GM23338 (cell line): Measurements from ENCODE around the gene ESYT2. TPM values are rescaled to one million over a fixed set of nuclear protein-coding genes. Genes with fewer than 3 reads are reported as not detected.

Source experiments
- ATAC-seq: fragments of 200-7000 bp; cut with Tn5 transposase; 3 replicates; pipeline ENCODE4 v1.9.1; 2020
- DNase-seq: peaks from one replicate; pipeline ENCODE4 v3.0.0-alpha.2; 2015; ENCODE audit warnings: low spot score
- H2AFZ ChIP-seq: fragments of 200-600 bp; sonication (generic); 2 replicates; pipeline ENCODE4 v1.8.0; 2016; ENCODE audit warnings: antibody characterized with exemption, mild to moderate bottlenecking, moderate library complexity
- H3F3A ChIP-seq: fragments of 200-600 bp; sonication (generic); replicated peaks from 2 replicates; pipeline ENCODE4 v1.8.0; 2017; ENCODE audit warnings: antibody characterized with exemption, mixed run types, low read depth
- H3K27ac ChIP-seq: fragments of 200-600 bp; sonication (generic); 2 replicates; pipeline ENCODE4 v1.6.1; 2016; ENCODE audit warnings: low read depth
- H3K27me3 ChIP-seq: fragments of 200-600 bp; sonication (generic); 2 replicates; pipeline ENCODE4 v1.8.0; 2016; ENCODE audit warnings: mild to moderate bottlenecking, mixed run types, moderate library complexity; ENCODE audit not compliant: insufficient read depth
- H3K36me3 ChIP-seq: fragments of 200-600 bp; sonication (generic); 2 replicates; pipeline ENCODE4 v1.8.0; 2016; ENCODE audit warnings: mild to moderate bottlenecking; ENCODE audit not compliant: insufficient read depth
- H3K4me1 ChIP-seq: fragments of 200-600 bp; sonication (generic); 2 replicates; pipeline ENCODE4 v1.8.0; 2016; ENCODE audit warnings: mild to moderate bottlenecking, moderate library complexity; ENCODE audit not compliant: insufficient read depth
- H3K4me2 ChIP-seq: fragments of 200-600 bp; sonication (generic); 2 replicates; pipeline ENCODE4 v1.7.1; 2017; ENCODE audit warnings: mixed run types
- H3K4me3 ChIP-seq: fragments of 200-600 bp; sonication (generic); 2 replicates; pipeline ENCODE4 v1.6.1; 2016; ENCODE audit warnings: mixed run types
- H3K79me2 ChIP-seq: fragments of 200-600 bp; sonication (generic); replicated peaks from 2 replicates; pipeline ENCODE4 v1.8.0; 2017; ENCODE audit warnings: mild to moderate bottlenecking; ENCODE audit not compliant: insufficient read depth
- H3K9me2 ChIP-seq: fragments of 200-600 bp; sonication (generic); 2 replicates; pipeline ENCODE4 v1.8.0; 2017; ENCODE audit not compliant: insufficient read depth
- H4K20me1 ChIP-seq: fragments of 200-600 bp; sonication (generic); replicated peaks from 2 replicates; pipeline ENCODE4 v1.8.0; 2017; ENCODE audit warnings: mild to moderate bottlenecking; ENCODE audit not compliant: insufficient read depth
- H3K27ac Mint-ChIP-seq: 2 replicates; pipeline ENCODE4 v1.8.0; 2020; ENCODE audit warnings: inconsistent platforms, mild to moderate bottlenecking, moderate library complexity, mixed read lengths
- H3K27me3 Mint-ChIP-seq: 3 replicates; pipeline ENCODE4 v1.8.0; 2022; ENCODE audit warnings: low read depth, mild to moderate bottlenecking, moderate library complexity, mixed read lengths, inconsistent platforms; ENCODE audit not compliant: insufficient read depth, poor library complexity
- H3K36me3 Mint-ChIP-seq: 3 replicates; pipeline ENCODE4 v1.8.0; 2021; ENCODE audit warnings: low read depth, mild to moderate bottlenecking, inconsistent platforms, moderate library complexity, mixed read lengths
- H3K4me1 Mint-ChIP-seq: 3 replicates; pipeline ENCODE4 v1.8.0; 2020; ENCODE audit warnings: mild to moderate bottlenecking, inconsistent platforms, mixed read lengths
- H3K4me3 Mint-ChIP-seq: 3 replicates; pipeline ENCODE4 v1.8.0; 2021; ENCODE audit warnings: moderate library complexity, mild to moderate bottlenecking, inconsistent platforms, mixed read lengths
- H3K9me3 Mint-ChIP-seq: 3 replicates; pipeline ENCODE4 v1.8.0; 2020; ENCODE audit warnings: moderate library complexity, mild to moderate bottlenecking, inconsistent platforms, mixed read lengths
- CREB1 ChIP-seq: fragments of 250-450 bp; sonication (Bioruptor Pico); IDR thresholded peaks from 2 replicates; pipeline ENCODE4 v1.5.0; 2020; ENCODE audit warnings: low read depth, mild to moderate bottlenecking, moderate library complexity
- ETS1 ChIP-seq: IDR thresholded peaks from 2 replicates; pipeline ENCODE4 v1.6.1; 2016; ENCODE audit warnings: antibody characterized with exemption
- EZH2phosphoT487 ChIP-seq: fragments of 200-600 bp; sonication (generic); IDR thresholded peaks from one replicate; pipeline ENCODE4 v1.8.1; 2018; ENCODE audit warnings: antibody characterized with exemption; ENCODE audit not compliant: unreplicated experiment
- NANOG ChIP-seq: IDR thresholded peaks from 2 replicates; pipeline ENCODE4 v1.6.1; 2016; ENCODE audit warnings: antibody characterized with exemption, borderline replicate concordance
- POLR2AphosphoS5 ChIP-seq: IDR thresholded peaks from 2 replicates; pipeline ENCODE4 v1.6.1; 2016; ENCODE audit warnings: antibody characterized with exemption, low read depth
- REST ChIP-seq: IDR thresholded peaks from one replicate; pipeline ENCODE4 v1.6.1; 2018; ENCODE audit warnings: antibody characterized with exemption; ENCODE audit not compliant: unreplicated experiment
- ZNF114 ChIP-seq: fragments of 250-450 bp; sonication (Bioruptor Pico); IDR thresholded peaks from 2 replicates; pipeline ENCODE4 v1.5.0; 2020; ENCODE audit warnings: mild to moderate bottlenecking, moderate library complexity
- ZNF331 ChIP-seq: fragments of 250-450 bp; sonication (Bioruptor Pico); IDR thresholded peaks from 2 replicates; pipeline ENCODE4 v1.5.0; 2020; ENCODE audit warnings: low read depth, mild to moderate bottlenecking, moderate library complexity
- ZNF462 ChIP-seq: fragments of 250-450 bp; sonication (Bioruptor Pico); IDR thresholded peaks from 2 replicates; pipeline ENCODE4 v1.5.0; 2020; ENCODE audit warnings: mild to moderate bottlenecking, moderate library complexity
- polyA plus RNA-seq: library from polyadenylated mRNA; unstranded; fragments of >200 nt; fragmentation: Nextera tagmentation; extraction: Ambion mirVana; gene quantifications from 2 replicates; pipeline ENCODE4 v1.2.1, GENCODE V29; 2016
- total RNA-seq: library from RNA; depleted of rRNA; stranded (reverse); fragments of >200 nt; shearing (Covaris generic); gene quantifications from 2 replicates; pipeline ENCODE4 v1.2.3, GENCODE V29; 2014
- TF ChIP-seq, protein P1 (sequence below), 2 experiments: fragments of 200-600 bp in 1 of 2; sonication (generic) in 1 of 2; conservative IDR thresholded peaks; 2 replicates each; pipeline versions ENCODE4 v1.5.1 to v1.6.1; 2016 to 2017; ENCODE audit warnings: antibody characterized with exemption in 2 of 2, low read depth in 2 of 2, mild to moderate bottlenecking in 2 of 2, moderate library complexity in 1 of 2

The ESYT2 gene
- total and polyA plus RNA-seq, 2 experiments from 2014 or later = 9.6 to 52.7 TPM

DNA sequence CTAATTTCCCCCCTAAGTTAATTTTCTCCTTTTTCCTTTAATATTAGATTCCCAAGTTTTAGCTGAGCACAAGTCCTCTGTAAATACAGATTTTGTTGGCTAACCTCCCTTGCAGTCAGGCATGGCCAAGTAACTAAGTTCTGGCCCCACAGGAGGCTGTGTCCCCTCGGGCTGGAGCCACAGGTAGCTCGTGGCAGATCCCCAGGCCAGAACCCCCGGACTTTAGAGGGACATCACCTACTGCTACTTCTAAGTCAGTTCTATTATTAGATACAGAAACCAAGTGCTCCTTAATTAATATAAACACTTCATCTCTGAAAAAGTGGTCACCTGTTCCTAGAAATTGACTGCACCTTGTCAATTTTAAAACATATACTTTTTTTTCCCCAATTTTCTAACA, 78.6 kb downstream of the ESYT2 start:
- ATAC-seq (no peak), DNase-seq (no peak)
- Mint-ChIP-seq H3K36me3 (peaks cover 22% of the 10 kb centered on the region; the same call in 2 of the 3 replicates), H3K27ac (no peak overlapping the region), H3K4me1 (no peaks in the 10 kb centered on the region), H3K9me3 (no peaks in the 10 kb centered on the region), H3K4me3 (no peak overlapping the region), H3K27me3 (peaks cover 2% of the 10 kb centered on the region)
- H4K20me1 ChIP-seq = no peaks in the 10 kb centered on the region
- H3K79me2 ChIP-seq = no peaks in the 10 kb centered on the region
- no peak overlapping the region for H2AFZ ChIP-seq
- H3F3A ChIP-seq = no peaks in the 10 kb centered on the region
- H3K4me3 ChIP-seq = no peak overlapping the region
- TF ChIP-seq POLR2AphosphoS5 (no peak), ZNF331 (CRISPR knock-in tag) (no peak), CREB1 (no peak)
- H3K36me3 ChIP-seq = peaks cover 4% of the 10 kb centered on the region
- no peaks in the 10 kb centered on the region for H3K4me1 ChIP-seq
- no peak overlapping the region for H3K4me2 ChIP-seq
- H3K27me3 ChIP-seq = no peaks in the 10 kb centered on the region
- H3K9me2 ChIP-seq = no peaks in the 10 kb centered on the region
- H3K27ac ChIP-seq = no peak overlapping the region

DNA sequence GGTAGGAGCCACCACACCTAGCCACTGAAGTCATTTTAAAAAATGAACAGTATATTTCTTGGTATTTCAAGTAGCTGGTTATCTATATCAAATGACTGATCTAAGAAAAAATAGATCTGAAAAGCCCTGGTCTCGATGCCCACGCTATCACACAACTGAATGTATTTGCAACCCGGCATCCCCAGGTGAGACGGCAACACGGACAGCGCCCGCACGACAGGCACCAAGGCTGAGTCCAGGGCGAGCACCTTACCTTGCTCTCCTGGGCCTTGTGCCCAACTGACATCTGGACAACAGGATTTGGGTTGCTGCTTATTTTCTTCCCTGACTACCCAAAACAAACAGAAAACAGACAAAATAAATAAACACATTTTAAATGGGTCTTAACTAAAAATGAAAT, 79.9 kb downstream of the ESYT2 start:
- Histone ChIP-seq H3K27ac (no peak overlapping the region), H3K4me3 (no peak overlapping the region), H2AFZ (no peak overlapping the region), H3K9me2 (no peaks in the 10 kb centered on the region), H4K20me1 (no peaks in the 10 kb centered on the region), H3K4me1 (no peaks in the 10 kb centered on the region), H3F3A (no peaks in the 10 kb centered on the region), H3K27me3 (no peaks in the 10 kb centered on the region), H3K79me2 (no peaks in the 10 kb centered on the region), H3K36me3 (peaks cover 4% of the 10 kb centered on the region), H3K4me2 (no peak overlapping the region)
- no peak for ATAC-seq
- no peaks in the 10 kb centered on the region for H3K9me3 Mint-ChIP-seq
- H3K4me3 Mint-ChIP-seq = no peak overlapping the region
- no peak overlapping the region for H3K27ac Mint-ChIP-seq
- H3K4me1 Mint-ChIP-seq = no peaks in the 10 kb centered on the region
- no peak for DNase-seq
- H3K27me3 Mint-ChIP-seq = peaks cover 2% of the 10 kb centered on the region
- peaks cover 19% of the 10 kb centered on the region; the same call in 2 of the 3 replicates for H3K36me3 Mint-ChIP-seq
- no peak for TF ChIP-seq ZNF114 (CRISPR knock-in tag)
- TF ChIP-seq ZNF331 (CRISPR knock-in tag) = no peak
- TF ChIP-seq, protein P1, sequence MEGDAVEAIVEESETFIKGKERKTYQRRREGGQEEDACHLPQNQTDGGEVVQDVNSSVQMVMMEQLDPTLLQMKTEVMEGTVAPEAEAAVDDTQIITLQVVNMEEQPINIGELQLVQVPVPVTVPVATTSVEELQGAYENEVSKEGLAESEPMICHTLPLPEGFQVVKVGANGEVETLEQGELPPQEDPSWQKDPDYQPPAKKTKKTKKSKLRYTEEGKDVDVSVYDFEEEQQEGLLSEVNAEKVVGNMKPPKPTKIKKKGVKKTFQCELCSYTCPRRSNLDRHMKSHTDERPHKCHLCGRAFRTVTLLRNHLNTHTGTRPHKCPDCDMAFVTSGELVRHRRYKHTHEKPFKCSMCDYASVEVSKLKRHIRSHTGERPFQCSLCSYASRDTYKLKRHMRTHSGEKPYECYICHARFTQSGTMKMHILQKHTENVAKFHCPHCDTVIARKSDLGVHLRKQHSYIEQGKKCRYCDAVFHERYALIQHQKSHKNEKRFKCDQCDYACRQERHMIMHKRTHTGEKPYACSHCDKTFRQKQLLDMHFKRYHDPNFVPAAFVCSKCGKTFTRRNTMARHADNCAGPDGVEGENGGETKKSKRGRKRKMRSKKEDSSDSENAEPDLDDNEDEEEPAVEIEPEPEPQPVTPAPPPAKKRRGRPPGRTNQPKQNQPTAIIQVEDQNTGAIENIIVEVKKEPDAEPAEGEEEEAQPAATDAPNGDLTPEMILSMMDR (conservative IDR thresholded peaks at IDR 0.05; ENCODE audit: low read depth in 2 of 2) = no peak
- TF ChIP-seq ETS1 = no peak
- no peak for TF ChIP-seq ZNF462 (CRISPR knock-in tag)
- no peak for TF ChIP-seq POLR2AphosphoS5
- TF ChIP-seq NANOG = no peak
- no peak for TF ChIP-seq REST
- no peak for TF ChIP-seq EZH2phosphoT487
